ENCODE results near the gene POU6F2.

The POU6F2 gene

GRCh38 chr7:39098506-39098905, 120.8 kb downstream of the POU6F2 start:
- no peaks in the 10 kb centered on the region for H3K36me3 Mint-ChIP-seq (ENCODE audit: low read depth)
- H3K27me3 Mint-ChIP-seq = peaks cover 3% of the 10 kb centered on the region
- no peaks in the 10 kb centered on the region for H3K9me3 Mint-ChIP-seq
- H3K27ac Mint-ChIP-seq = no peak overlapping the region
- no peaks in the 10 kb centered on the region for H3K4me1 Mint-ChIP-seq (ENCODE audit: low read depth)
- no peak overlapping the region for H3K4me3 Mint-ChIP-seq

GRCh38 chr7:39099146-39099545, 121.4 kb downstream of the POU6F2 start:
- no peak overlapping the region for H3K4me3 Mint-ChIP-seq
- H3K27ac Mint-ChIP-seq = no peak overlapping the region
- H3K27me3 Mint-ChIP-seq = peaks cover 4% of the 10 kb centered on the region
- no peaks in the 10 kb centered on the region for H3K4me1 Mint-ChIP-seq (ENCODE audit: low read depth)
- no peaks in the 10 kb centered on the region for H3K36me3 Mint-ChIP-seq (ENCODE audit: low read depth)
- no peaks in the 10 kb centered on the region for H3K9me3 Mint-ChIP-seq

DNA sequence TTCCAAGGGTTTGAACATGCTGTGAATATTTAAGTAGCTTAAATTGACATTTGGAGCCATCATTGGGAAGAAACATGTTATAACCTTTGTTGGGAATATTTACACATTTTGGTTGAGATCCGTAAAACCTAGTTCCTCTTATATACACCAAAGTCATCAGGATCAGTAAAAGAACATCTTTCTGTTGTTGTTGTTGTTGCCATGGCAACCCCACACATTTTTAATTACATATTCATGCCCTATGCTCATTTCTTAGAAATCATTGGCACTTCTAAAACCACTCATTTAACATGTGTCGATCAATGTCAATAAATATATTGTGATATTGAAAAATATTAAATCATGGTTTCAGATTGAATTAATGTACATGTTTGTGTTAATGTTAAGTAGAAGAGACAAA, 122.6 kb downstream of the POU6F2 start:
- H3K9me3 Mint-ChIP-seq = no peaks in the 10 kb centered on the region
- H3K27ac Mint-ChIP-seq = no peak overlapping the region
- H3K4me3 Mint-ChIP-seq = no peak overlapping the region
- H3K27me3 Mint-ChIP-seq = peaks cover 4% of the 10 kb centered on the region
- H3K4me1 Mint-ChIP-seq (ENCODE audit: low read depth) = no peaks in the 10 kb centered on the region
- H3K36me3 Mint-ChIP-seq (ENCODE audit: low read depth) = no peaks in the 10 kb centered on the region

GRCh38 chr7:39102234-39102633, 124.5 kb downstream of the POU6F2 start:
- Mint-ChIP-seq H3K36me3 (ENCODE audit: low read depth) (no peaks in the 10 kb centered on the region), H3K9me3 (no peaks in the 10 kb centered on the region), H3K27me3 (peaks cover 4% of the 10 kb centered on the region), H3K4me1 (ENCODE audit: low read depth) (no peaks in the 10 kb centered on the region), H3K4me3 (no peak overlapping the region), H3K27ac (no peak overlapping the region)

- Mint-ChIP-seq H3K4me3 (no peak overlapping the region), H3K9me3 (no peaks in the 10 kb centered on the region)
These were observed 128.0 kb downstream of the POU6F2 start for GRCh38 chr7:39105720-39106119.

GRCh38 chr7:39125846-39126245, 148.1 kb downstream of the POU6F2 start:
- Mint-ChIP-seq H3K4me3 (no peak overlapping the region), H3K4me1 (ENCODE audit: low read depth) (no peaks in the 10 kb centered on the region), H3K27ac (no peak overlapping the region), H3K9me3 (no peaks in the 10 kb centered on the region), H3K27me3 (no peaks in the 10 kb centered on the region), H3K36me3 (ENCODE audit: low read depth) (no peaks in the 10 kb centered on the region)

More at GRCh38 chr7:39105720-39106119, 128.0 kb downstream of the POU6F2 start:
- H3K27ac Mint-ChIP-seq = no peak overlapping the region
- H3K27me3 Mint-ChIP-seq = peaks cover 4% of the 10 kb centered on the region
- H3K36me3 Mint-ChIP-seq (ENCODE audit: low read depth) = no peaks in the 10 kb centered on the region
- no peaks in the 10 kb centered on the region for H3K4me1 Mint-ChIP-seq (ENCODE audit: low read depth)

- H3K9me3 Mint-ChIP-seq = no peaks in the 10 kb centered on the region
- H3K4me3 Mint-ChIP-seq = no peak overlapping the region
- H3K27me3 Mint-ChIP-seq = peaks cover 7% of the 10 kb centered on the region
These were observed 149.3 kb downstream of the POU6F2 start for GRCh38 chr7:39127058-39127457.

DNA sequence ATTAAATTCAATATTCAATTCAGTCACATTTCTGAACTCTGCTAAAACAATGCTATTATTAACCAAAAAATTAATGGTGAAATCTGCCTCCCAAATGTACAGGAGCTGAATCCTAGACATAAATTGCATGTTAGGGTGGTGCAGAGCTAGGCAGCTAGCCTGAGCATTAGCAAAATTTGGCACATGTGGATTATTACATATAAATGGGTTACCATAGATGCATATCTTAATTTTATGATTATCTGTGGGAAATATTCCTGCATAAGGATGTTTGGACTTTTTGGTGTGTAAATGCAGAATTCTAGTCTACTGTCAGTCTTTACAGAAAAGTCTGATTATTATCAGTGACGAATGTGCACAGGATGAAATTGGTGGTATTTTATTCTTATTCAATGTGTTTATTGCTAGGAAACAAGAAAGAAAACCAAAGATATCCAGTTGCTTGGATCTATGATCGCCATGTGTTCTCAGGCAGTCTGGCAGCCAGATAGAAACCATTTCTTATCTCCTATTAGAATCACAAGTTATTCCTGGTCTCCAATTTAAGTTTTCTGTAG, 150.7 kb downstream of the POU6F2 start:
- no peaks in the 10 kb centered on the region for H3K9me3 Mint-ChIP-seq

More at GRCh38 chr7:39127058-39127457, 149.3 kb downstream of the POU6F2 start:
- Mint-ChIP-seq H3K36me3 (ENCODE audit: low read depth) (no peaks in the 10 kb centered on the region), H3K4me1 (ENCODE audit: low read depth) (no peaks in the 10 kb centered on the region), H3K27ac (no peak overlapping the region)

GRCh38 chr7:39130274-39130673, 152.6 kb downstream of the POU6F2 start:
- Mint-ChIP-seq H3K36me3 (ENCODE audit: low read depth) (no peaks in the 10 kb centered on the region), H3K27ac (no peak overlapping the region), H3K27me3 (peaks cover 14% of the 10 kb centered on the region), H3K4me1 (ENCODE audit: low read depth) (no peaks in the 10 kb centered on the region), H3K9me3 (no peaks in the 10 kb centered on the region), H3K4me3 (no peak overlapping the region)

More for the DNA sequence above, 150.7 kb downstream of the POU6F2 start:
- H3K36me3 Mint-ChIP-seq (ENCODE audit: low read depth) = no peaks in the 10 kb centered on the region
- peaks cover 14% of the 10 kb centered on the region for H3K27me3 Mint-ChIP-seq
- no peak overlapping the region for H3K27ac Mint-ChIP-seq
- H3K4me3 Mint-ChIP-seq = no peak overlapping the region
- no peaks in the 10 kb centered on the region for H3K4me1 Mint-ChIP-seq (ENCODE audit: low read depth)

- Mint-ChIP-seq H3K4me3 (no peak overlapping the region), H3K27me3 (peaks cover 14% of the 10 kb centered on the region), H3K4me1 (ENCODE audit: low read depth) (no peaks in the 10 kb centered on the region), H3K27ac (no peak overlapping the region), H3K36me3 (ENCODE audit: low read depth) (no peaks in the 10 kb centered on the region), H3K9me3 (no peaks in the 10 kb centered on the region)
These were observed 153.3 kb downstream of the POU6F2 start for GRCh38 chr7:39130857-39131526.

DNA sequence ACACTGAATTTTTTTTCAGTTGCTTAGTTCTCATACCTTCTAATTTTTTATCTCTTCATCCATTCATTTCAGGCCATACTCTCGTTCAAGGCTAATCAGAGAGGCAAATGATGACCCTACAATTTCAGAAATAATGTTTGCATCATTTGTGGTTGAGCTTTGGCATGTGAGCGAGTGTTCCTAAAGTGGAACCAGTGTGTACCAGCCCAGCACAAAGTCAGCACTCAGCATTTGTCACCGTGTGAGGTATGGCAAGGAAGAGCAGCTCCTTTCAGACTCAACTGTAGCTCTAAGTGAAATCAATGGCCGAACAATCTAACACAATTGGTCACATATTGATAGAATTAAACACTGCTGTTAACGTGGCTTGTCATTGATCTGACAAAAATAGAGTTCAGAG, 154.6 kb downstream of the POU6F2 start:
- H3K27me3 Mint-ChIP-seq = peaks cover 14% of the 10 kb centered on the region
- H3K4me1 Mint-ChIP-seq (ENCODE audit: low read depth) = no peaks in the 10 kb centered on the region
- no peaks in the 10 kb centered on the region for H3K9me3 Mint-ChIP-seq
- H3K4me3 Mint-ChIP-seq = no peak overlapping the region
- no peak overlapping the region for H3K27ac Mint-ChIP-seq
- no peaks in the 10 kb centered on the region for H3K36me3 Mint-ChIP-seq (ENCODE audit: low read depth)

DNA sequence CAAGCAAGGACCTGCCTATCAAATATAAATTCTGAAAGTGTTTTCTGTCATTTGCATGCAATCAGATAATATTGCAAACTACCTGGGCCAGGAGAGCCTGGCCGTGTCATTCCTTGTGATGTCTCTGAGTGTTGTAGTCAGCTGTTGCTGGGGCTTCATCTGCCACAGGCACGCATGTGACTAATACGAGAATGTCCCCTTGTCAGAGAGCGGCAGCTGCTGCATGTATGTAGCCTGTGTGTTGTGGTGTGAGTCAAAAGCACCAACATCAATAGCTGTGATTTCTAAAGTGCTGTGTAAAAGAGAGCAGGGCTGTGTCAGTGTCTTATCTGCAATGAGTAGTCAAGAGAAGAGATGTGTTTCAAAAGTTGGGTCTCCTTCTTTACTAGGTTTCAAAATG, 155.4 kb downstream of the POU6F2 start:
- peaks cover 14% of the 10 kb centered on the region for H3K27me3 Mint-ChIP-seq
- H3K27ac Mint-ChIP-seq = no peak overlapping the region
- no peak overlapping the region for H3K4me3 Mint-ChIP-seq
- no peaks in the 10 kb centered on the region for H3K9me3 Mint-ChIP-seq
- H3K36me3 Mint-ChIP-seq (ENCODE audit: low read depth) = no peaks in the 10 kb centered on the region
- H3K4me1 Mint-ChIP-seq (ENCODE audit: low read depth) = no peaks in the 10 kb centered on the region

GRCh38 chr7:39137480-39137879, 159.8 kb downstream of the POU6F2 start:
- no peak overlapping the region for H3K27ac Mint-ChIP-seq
- no peaks in the 10 kb centered on the region for H3K36me3 Mint-ChIP-seq (ENCODE audit: low read depth)

DNA sequence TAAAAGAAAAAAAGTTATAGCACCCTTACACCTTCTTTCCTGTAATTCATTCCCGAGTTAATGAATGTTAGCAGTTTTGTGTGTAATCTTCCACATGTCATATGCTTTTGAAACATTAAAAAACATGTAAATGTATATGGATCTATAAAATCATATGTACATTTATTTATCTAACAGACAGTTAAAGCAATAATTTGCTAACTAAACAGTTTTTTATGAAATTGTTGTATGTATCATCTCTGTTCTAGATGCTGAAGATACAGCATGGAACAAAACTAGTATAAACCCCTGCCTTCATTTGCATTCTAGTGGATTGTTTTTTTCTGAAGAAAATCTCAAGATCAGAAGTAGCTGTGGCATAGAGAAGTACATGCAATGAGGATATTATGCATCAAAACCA, 165.0 kb downstream of the POU6F2 start:
- Mint-ChIP-seq H3K27me3 (no peaks in the 10 kb centered on the region), H3K36me3 (ENCODE audit: low read depth) (no peaks in the 10 kb centered on the region), H3K9me3 (peaks cover 4% of the 10 kb centered on the region), H3K4me3 (no peak overlapping the region), H3K27ac (no peak overlapping the region), H3K4me1 (ENCODE audit: low read depth) (no peaks in the 10 kb centered on the region)

More at GRCh38 chr7:39137480-39137879, 159.8 kb downstream of the POU6F2 start:
- Mint-ChIP-seq H3K4me3 (no peak overlapping the region), H3K4me1 (ENCODE audit: low read depth) (no peaks in the 10 kb centered on the region), H3K9me3 (peaks cover 4% of the 10 kb centered on the region), H3K27me3 (peaks cover 3% of the 10 kb centered on the region)

- H3K4me3 Mint-ChIP-seq = no peak overlapping the region
- H3K4me1 Mint-ChIP-seq (ENCODE audit: low read depth) = no peaks in the 10 kb centered on the region
- no peaks in the 10 kb centered on the region for H3K27me3 Mint-ChIP-seq
- no peaks in the 10 kb centered on the region for H3K36me3 Mint-ChIP-seq (ENCODE audit: low read depth)
- H3K9me3 Mint-ChIP-seq = peaks cover 4% of the 10 kb centered on the region
- no peak overlapping the region for H3K27ac Mint-ChIP-seq
These were observed 166.7 kb downstream of the POU6F2 start for GRCh38 chr7:39144420-39144819.

DNA sequence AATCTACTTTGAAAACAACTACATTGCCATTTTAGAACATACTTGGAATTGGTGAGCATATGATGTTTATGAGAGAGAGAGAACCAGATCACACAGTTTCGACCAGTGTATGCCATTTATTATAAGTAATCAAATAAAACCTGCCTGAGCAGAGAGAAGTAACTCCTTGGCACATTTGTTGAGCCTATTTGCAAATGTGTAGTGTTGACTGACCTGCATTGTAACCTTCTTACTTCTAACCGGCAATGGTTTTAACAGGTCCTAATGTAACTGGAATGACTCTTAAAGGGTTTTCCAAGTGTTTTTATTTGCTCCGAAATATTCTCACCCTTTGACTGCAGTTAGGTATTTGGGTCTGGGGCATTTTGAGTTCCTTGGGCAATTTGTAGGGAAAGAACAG, 167.6 kb downstream of the POU6F2 start:
- no peak overlapping the region for H3K27ac Mint-ChIP-seq
- no peaks in the 10 kb centered on the region for H3K9me3 Mint-ChIP-seq
- no peaks in the 10 kb centered on the region for H3K4me1 Mint-ChIP-seq (ENCODE audit: low read depth)
- H3K36me3 Mint-ChIP-seq (ENCODE audit: low read depth) = no peaks in the 10 kb centered on the region
- no peaks in the 10 kb centered on the region for H3K27me3 Mint-ChIP-seq
- H3K4me3 Mint-ChIP-seq = no peak overlapping the region

All from stimulated activated naive CD8-positive, alpha-beta T cell treated with anti-CD3 and anti-CD28 coated beads, Interleukin-15, Interleukin-2, amounts not matched to agents 100 ng/mL and 50 ng/mL, for 24 hours (primary cell).